ENCODE results near the gene SLC35A5. TPM values are rescaled to one million over a fixed set of nuclear protein-coding genes. Genes with fewer than 3 reads are reported as not detected.

Gene SLC35A5
- total and polyA plus RNA-seq, 5 donors: 10.8 to 21.8 (median 17.9) TPM

Other genes with a start within 250 kb of the SLC35A5 start
- 1 to 10 TPM; 2.8 to 4.5 (median 3.6) TPM for gene CD200, start 228.9 kb upstream of the SLC35A5 start, total RNA-seq
- 4.0 TPM for gene CD200, start 228.9 kb upstream of the SLC35A5 start, polyA plus RNA-seq
- gene BTLA, start 62.6 kb upstream of the SLC35A5 start, total RNA-seq: under 1 TPM in 1 of 4 donors, not detected in 3; 0.14 TPM
- 0.09 TPM for gene BTLA, start 62.6 kb upstream of the SLC35A5 start, polyA plus RNA-seq
- 10 to 100 TPM; 40.0 to 45.0 (median 42.6) TPM for gene ATG3, start 83 bp upstream of the SLC35A5 start, total RNA-seq
- 36.5 TPM for gene ATG3, start 83 bp upstream of the SLC35A5 start, polyA plus RNA-seq
- gene CCDC80, start 79.1 kb downstream of the SLC35A5 start, total RNA-seq: 100 to 1,000 TPM; 123 to 187 (median 152) TPM
- gene CCDC80, start 79.1 kb downstream of the SLC35A5 start, polyA plus RNA-seq: 20.3 TPM

Data from right cardiac atrium (tissue), 5 donors.